ENCODE data around the gene TTLL11.

- TF ChIP-seq CTCF (IDR thresholded peaks at IDR 0.05): no peak
- TF ChIP-seq POLR2A (IDR thresholded peaks at IDR 0.05): no peak
Measured at GRCh38 chr9:121910491-121911040, 182.5 kb downstream of the TTLL11 start.

All from right lobe of liver (tissue), 4 donors.